ENCODE results near the gene HSPD1. TPM values are rescaled to one million over a fixed set of nuclear protein-coding genes. Genes with fewer than 3 reads are reported as not detected.
A peak's percentile ranks its signal among the peaks of the same experiment; 100 is the strongest.
"Not testable (repeated sequence)": the region's sequence is repeated elsewhere in the genome, so short reads cannot be mapped to it uniquely, and the experiment has no call there.

HSPD1 gene
- total RNA-seq, 1 donor from 2014 or later = 136 TPM

DNA sequence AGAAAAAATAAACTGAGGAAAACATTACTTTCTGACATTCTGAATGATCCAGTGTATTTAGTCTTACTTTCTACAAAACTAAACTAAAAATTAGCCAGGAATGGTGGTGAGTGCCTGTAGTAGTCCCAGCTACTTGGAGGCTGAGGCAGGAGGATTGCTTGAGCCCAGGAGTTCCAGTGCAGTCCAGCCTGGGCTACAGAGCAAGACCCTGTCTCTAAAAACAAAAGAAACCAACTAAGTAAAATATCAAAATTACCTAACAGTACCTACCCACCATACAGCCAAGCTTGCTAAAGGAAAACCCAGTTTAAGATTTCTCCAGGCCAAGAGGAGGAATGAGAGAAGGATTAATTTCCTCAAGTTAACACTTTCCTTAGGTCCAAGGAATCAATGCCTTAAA, 2.9 kb downstream of the HSPD1 start:
- DNase-seq = no peak
- no peak overlapping the region for H3K4me3 ChIP-seq
- no peaks in the 10 kb centered on the region for H3K27me3 ChIP-seq
- no peak overlapping the region for H3K27ac ChIP-seq
- peaks cover 57% of the 10 kb centered on the region for H3K36me3 ChIP-seq
- intact Hi-C loops (cut with DNase I) = no loop called here
- no peaks in the 10 kb centered on the region for H3K9me3 ChIP-seq
- no peak for TF ChIP-seq CTCF (IDR thresholded peaks at IDR 0.05)
- ATAC-seq = no peak
- H3K4me1 ChIP-seq = peaks cover 23% of the 10 kb centered on the region

DNA sequence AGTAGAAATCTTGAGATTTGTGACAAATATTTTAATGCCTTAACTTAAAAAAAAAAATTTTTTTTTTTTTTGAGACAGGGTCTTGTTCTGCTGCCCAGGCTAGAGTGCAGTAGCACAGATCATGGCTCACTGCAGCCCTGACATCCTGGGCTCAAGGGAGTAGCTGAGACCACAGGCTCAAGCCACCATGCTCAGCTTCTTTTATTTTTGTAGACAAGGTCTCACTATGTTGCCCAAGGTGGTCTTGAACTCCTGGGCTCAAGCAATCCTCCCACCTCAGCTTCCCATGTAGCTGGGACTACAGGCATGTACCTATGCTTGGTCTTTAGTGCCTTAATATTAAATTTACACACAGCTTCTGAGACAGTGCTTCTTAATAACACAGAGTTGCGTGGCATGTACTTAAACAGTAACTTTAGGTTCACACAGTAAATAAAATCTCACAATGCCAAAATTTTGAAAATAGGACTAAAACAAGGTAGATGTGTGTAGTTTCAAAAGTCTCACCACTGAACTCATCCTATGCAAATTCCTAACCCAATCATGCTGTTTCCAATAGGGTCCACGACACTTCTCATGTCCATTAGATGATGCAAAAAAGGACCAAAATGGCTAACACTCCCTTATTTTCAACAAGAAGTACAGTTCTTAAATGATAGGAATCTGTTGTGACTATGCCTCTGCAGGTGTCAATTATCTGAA, 4.1 kb downstream of the HSPD1 start:
- Histone ChIP-seq H3K27me3 (no peaks in the 10 kb centered on the region), H3K4me3 (no peak overlapping the region), H3K4me1 (peaks cover 15% of the 10 kb centered on the region), H3K27ac (no peak overlapping the region), H3K9me3 (no peaks in the 10 kb centered on the region), H3K36me3 (peaks cover 68% of the 10 kb centered on the region)
- DNase-seq (no peak), ATAC-seq (no peak)
- no peak for TF ChIP-seq CTCF (IDR thresholded peaks at IDR 0.05)
- intact Hi-C loops (cut with DNase I) = no loop called here

DNA sequence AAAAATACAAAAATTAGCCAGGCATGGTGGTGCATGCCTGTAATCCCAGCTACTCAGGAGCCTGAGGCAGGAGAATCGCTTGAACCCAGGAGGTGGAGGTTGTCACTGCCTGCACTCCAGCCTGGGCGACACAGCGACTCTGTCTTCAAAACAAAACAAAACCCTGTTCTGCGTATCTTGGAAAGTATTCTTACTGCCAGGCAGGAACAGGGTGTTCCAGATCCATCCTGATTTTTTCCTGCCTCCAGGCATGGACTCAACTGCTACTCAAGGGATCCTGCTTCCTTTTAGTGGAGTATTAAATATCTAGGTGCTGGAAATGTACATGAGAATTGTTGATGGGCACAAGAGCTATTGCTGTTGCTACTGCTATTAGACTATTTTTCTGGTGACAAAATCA, 12.3 kb downstream of the HSPD1 start:
- intact Hi-C loops (cut with DNase I) = no loop called here
- DNase-seq (no peak), ATAC-seq (no peak)
- Histone ChIP-seq H3K27me3 (no peaks in the 10 kb centered on the region), H3K9me3 (peaks cover 11% of the 10 kb centered on the region), H3K36me3 (peaks cover 67% of the 10 kb centered on the region), H3K27ac (no peak overlapping the region), H3K4me3 (no peak overlapping the region), H3K4me1 (no peaks in the 10 kb centered on the region)
- TF ChIP-seq CTCF (IDR thresholded peaks at IDR 0.05) = no peak

GRCh38 chr2:197486175-197486574, 13.5 kb downstream of the HSPD1 start:
- Histone ChIP-seq H3K27ac (no peak overlapping the region), H3K4me1 (no peaks in the 10 kb centered on the region), H3K4me3 (no peak overlapping the region), H3K27me3 (no peaks in the 10 kb centered on the region), H3K9me3 (peaks cover 11% of the 10 kb centered on the region), H3K36me3 (peaks cover 55% of the 10 kb centered on the region)
- intact Hi-C loops (cut with DNase I) = no loop called here
- DNase-seq (no peak), ATAC-seq (no peak)
- no peak for TF ChIP-seq CTCF (IDR thresholded peaks at IDR 0.05)

DNA sequence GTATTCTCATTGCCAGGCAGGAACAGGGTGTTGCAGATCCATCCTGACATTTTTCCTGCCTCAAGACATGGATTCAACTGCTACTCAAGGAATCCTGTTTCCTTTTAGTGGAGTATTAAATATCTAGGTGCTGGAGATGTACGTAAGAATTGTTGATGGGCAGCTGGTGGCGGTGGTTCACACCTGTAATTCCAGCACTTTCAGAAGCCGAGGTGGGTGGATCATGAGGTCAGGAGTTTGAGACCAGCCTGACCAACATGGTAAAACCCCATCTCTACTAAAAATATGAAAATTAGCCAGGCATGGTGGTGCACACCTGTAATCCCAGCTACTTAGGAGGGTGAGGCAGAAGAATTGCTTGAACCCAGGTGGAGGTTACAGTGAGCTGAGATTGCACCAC, 15.4 kb downstream of the HSPD1 start:
- Histone ChIP-seq H3K36me3 (peaks cover 36% of the 10 kb centered on the region), H3K9me3 (peaks cover 11% of the 10 kb centered on the region)
- DNase-seq; intact Hi-C loops (cut with DNase I); H3K4me3 ChIP-seq; H3K4me1 ChIP-seq; H3K27ac ChIP-seq; ATAC-seq; H3K27me3 ChIP-seq: not testable (repeated sequence)

- ATAC-seq = peak; percentile 23
- no peak for TF ChIP-seq CTCF (IDR thresholded peaks at IDR 0.05)
- no peaks in the 10 kb centered on the region for H3K4me1 ChIP-seq
Observed at GRCh38 chr2:197480165-197481036, 19.2 kb downstream of the HSPD1 start.

More at GRCh38 chr2:197480165-197481036, 19.2 kb downstream of the HSPD1 start:
- Histone ChIP-seq H3K27me3 (no peaks in the 10 kb centered on the region), H3K36me3 (peaks cover 28% of the 10 kb centered on the region), H3K4me3 (no peak overlapping the region), H3K27ac (no peak overlapping the region), H3K9me3 (peaks cover 11% of the 10 kb centered on the region)
- intact Hi-C loops (cut with DNase I) = no loop called here
- no peak for DNase-seq

Data from upper lobe of right lung (tissue), 1 donor.